ENCODE measurements around the gene UTS2.

The UTS2 gene

DNA sequence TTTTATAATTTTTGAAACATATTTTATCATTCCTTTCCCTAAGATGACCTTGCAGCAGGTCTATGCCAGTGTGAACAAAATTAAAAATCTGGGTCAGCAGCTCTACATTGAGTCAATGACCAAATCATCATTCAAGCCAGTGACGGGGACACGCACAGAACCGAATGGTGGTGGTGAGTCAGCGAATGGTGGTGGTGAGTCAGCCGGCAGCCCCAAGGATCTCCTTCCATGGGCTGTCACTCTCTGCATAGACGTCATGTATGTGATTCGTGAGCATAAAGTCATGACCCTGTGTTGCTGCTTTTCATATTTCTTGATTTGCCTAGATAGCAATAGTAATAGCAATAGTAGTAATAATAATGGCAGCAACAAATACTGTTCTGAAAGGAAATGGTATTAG, 42.5 kb downstream of the UTS2 start:
- no peak for DNase-seq (ENCODE audit: low read depth)

- DNase-seq (ENCODE audit: low read depth) = no peak
Observed at GRCh38 chr1:7809742-7810141, 43.1 kb downstream of the UTS2 start.

DNA sequence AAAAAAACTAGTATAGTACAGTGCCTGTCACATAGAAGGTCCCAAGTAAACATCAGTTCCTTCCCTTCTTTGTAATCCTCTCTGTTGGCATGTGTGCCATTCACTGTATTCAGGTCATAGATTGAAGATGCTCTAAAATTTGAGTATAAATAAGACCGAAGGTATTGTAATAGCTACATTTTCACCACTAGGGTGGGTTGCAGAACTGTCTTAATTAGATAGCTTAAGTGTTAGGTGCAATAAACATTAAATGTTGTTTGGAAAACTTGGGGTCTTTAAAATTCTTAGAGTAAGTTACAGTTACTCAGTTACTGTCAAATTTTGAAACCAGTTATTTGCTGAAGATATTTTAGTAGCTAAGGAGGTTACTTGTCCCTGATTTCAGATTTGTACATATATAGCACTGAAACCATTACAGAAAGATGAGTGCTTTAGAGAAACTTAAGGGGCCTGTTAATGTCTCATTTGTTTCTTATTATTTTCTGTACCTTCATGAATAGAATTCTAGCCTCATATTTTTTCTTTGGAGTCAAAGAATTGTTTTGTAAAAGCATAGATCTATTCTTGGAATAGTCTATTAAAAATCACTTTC, 44.5 kb downstream of the UTS2 start:
- DNase-seq (ENCODE audit: low read depth) = no peak

DNA sequence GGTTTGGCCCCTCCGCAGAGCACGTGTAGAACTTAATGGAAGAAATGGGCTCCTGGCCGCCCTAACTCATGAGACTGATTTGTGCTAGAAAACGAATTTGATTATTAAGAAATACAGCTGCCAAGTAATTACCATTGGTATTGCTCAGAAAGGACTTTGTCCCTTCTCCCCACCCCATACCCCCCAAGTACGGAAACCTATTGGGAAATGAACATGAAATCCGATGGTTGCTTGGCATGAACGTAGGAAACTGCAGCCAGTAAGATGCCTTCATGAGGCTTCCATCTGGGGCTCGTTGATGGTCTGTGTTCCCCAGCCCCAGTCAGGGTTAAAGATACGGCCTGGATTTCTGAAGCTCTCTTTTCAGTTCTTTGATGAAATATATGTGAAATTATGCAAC, 47.4 kb downstream of the UTS2 start:
- DNase-seq (ENCODE audit: low read depth) = no peak

Measured in T-helper 22 cell (primary cell).